Mesothelial cell of epicardium (in vitro differentiated cells): ENCODE data around the gene RFTN1. TPM values are rescaled to one million over a fixed set of nuclear protein-coding genes. Genes with fewer than 3 reads are reported as not detected.

Experiments
- DNase-seq, 2 experiments: peaks; one replicate each; pipeline ENCODE4 v3.0.0; 2021; ENCODE audit warnings: low spot score in 2 of 2; ENCODE audit not compliant: unreplicated experiment in 2 of 2
- H3K27ac Mint-ChIP-seq: 2 replicates; pipeline ENCODE4 v1.8.0; 2021; ENCODE audit warnings: mixed read lengths
- H3K27me3 Mint-ChIP-seq: 2 replicates; pipeline ENCODE4 v1.8.0; 2021; ENCODE audit warnings: low read depth, mixed read lengths
- H3K36me3 Mint-ChIP-seq: 2 replicates; pipeline ENCODE4 v1.8.0; 2021; ENCODE audit warnings: mixed read lengths
- H3K4me1 Mint-ChIP-seq: 2 replicates; pipeline ENCODE4 v1.8.0; 2021; ENCODE audit warnings: mixed read lengths
- H3K4me3 Mint-ChIP-seq: 2 replicates; pipeline ENCODE4 v1.8.0; 2021; ENCODE audit warnings: mild to moderate bottlenecking, moderate library complexity, mixed read lengths
- H3K9me3 Mint-ChIP-seq: 2 replicates; pipeline ENCODE4 v1.8.0; 2021; ENCODE audit warnings: mixed read lengths
- CTCF ChIP-seq: fragments of 200-600 bp; sonication (generic); IDR thresholded peaks from one replicate; pipeline ENCODE4 v1.5.0; 2021; ENCODE audit warnings: antibody characterized with exemption; ENCODE audit not compliant: unreplicated experiment
- total RNA-seq: library from RNA; stranded (reverse); gene quantifications from 3 replicates; pipeline ENCODE4 v1.2.1, GENCODE V29; 2021

RFTN1 gene
- total RNA-seq, 1 donor from 2014 or later, result 10.0 TPM

DNA sequence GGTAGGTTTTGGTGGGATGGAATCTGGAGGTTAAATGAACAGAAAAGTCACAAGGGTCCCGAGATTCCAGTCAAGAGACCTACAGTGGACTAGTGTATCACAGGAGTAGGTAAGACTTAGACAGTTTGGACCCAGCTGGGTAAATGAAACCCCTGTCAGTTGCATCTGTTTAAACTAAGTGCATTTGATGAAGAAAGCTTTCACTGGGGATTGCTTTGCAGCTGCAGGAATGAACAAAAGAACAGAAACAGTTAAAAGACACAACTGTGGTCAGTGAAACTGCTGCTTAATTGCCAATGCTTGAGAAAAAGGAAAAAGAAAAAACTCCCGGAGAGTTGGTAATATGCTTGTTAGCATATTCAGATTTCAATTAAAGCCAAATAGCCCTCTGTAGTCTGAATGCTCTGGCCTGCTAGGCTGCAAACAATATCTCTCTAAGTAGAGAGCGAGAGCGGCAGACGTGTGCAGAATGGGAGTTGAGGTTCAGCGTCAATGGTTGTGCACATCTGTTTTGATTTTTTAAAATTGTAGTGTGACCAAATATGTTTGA, 211.3 kb downstream of the RFTN1 start:
- peaks cover 3% of the 10 kb centered on the region for H3K4me1 Mint-ChIP-seq
- H3K4me3 Mint-ChIP-seq, result no peak overlapping the region
- H3K36me3 Mint-ChIP-seq, result peaks cover 45% of the 10 kb centered on the region
- no peak overlapping the region for H3K27ac Mint-ChIP-seq
- TF ChIP-seq CTCF, result no peak
- no peaks in the 10 kb centered on the region for H3K27me3 Mint-ChIP-seq
- H3K9me3 Mint-ChIP-seq, result peaks cover under 1% of the 10 kb centered on the region
- DNase-seq, result no peak

DNA sequence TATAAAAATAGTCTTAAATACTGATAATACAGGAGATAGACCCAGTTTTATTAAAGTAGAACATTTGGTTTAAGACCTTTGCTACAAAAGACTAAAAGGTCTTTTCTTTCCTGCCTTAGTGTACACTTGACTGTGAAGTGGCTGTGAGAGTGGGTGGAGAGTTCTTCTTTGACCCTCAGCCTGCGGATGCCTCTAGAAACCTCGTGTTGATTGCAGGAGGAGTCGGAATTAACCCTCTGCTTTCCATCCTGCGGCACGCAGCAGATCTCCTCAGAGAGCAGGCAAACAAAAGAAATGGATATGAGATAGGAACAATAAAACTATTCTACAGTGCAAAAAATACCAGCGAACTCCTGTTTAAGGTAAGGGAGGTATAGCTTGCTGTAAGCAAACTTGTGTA, 212.0 kb downstream of the RFTN1 start:
- no peak for DNase-seq
- H3K9me3 Mint-ChIP-seq, result peaks cover 7% of the 10 kb centered on the region
- no peak overlapping the region for H3K27ac Mint-ChIP-seq
- H3K36me3 Mint-ChIP-seq, result peaks cover 48% of the 10 kb centered on the region
- peaks cover 3% of the 10 kb centered on the region for H3K4me1 Mint-ChIP-seq
- H3K27me3 Mint-ChIP-seq, result no peaks in the 10 kb centered on the region
- TF ChIP-seq CTCF, result no peak
- no peak overlapping the region for H3K4me3 Mint-ChIP-seq

DNA sequence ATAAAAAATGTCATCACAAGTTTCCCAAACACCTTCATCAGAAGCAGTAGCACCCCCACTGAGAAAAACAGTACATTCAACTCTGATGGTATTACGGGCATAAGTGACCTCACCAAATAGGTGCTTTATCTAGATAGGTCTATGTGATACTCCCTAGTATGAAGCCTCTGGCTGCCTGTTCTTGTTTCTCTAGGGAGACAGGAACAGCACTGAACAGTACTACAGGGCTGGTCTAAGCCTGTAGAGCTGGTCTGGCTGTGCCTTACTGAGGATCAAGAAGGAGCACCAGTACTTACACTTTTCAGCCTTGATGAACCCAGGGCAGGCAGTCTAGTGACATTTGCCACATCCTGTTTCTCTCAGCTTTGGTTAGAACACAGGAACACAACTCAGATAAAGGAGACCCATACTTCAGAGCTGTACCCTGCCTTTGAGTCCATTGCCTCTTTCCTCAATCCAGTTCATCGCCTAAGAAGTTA, 212.6 kb downstream of the RFTN1 start:
- Mint-ChIP-seq H3K27ac (no peak overlapping the region), H3K4me3 (no peak overlapping the region), H3K9me3 (peaks cover 13% of the 10 kb centered on the region), H3K36me3 (peaks cover 54% of the 10 kb centered on the region), H3K4me1 (peaks cover 3% of the 10 kb centered on the region), H3K27me3 (no peaks in the 10 kb centered on the region)
- no peak for TF ChIP-seq CTCF
- DNase-seq, result no peak

- no peak for DNase-seq
- TF ChIP-seq CTCF, result no peak
- H3K9me3 Mint-ChIP-seq, result peaks cover 19% of the 10 kb centered on the region
- H3K36me3 Mint-ChIP-seq, result peaks cover 58% of the 10 kb centered on the region
- H3K27ac Mint-ChIP-seq, result no peak overlapping the region
- no peak overlapping the region for H3K4me3 Mint-ChIP-seq
- H3K4me1 Mint-ChIP-seq, result peaks cover 3% of the 10 kb centered on the region
- no peaks in the 10 kb centered on the region for H3K27me3 Mint-ChIP-seq
Observed at GRCh38 chr3:16300307-16300706, 213.2 kb downstream of the RFTN1 start.

- Mint-ChIP-seq H3K4me3 (no peak overlapping the region), H3K27ac (no peak overlapping the region), H3K36me3 (peaks cover 58% of the 10 kb centered on the region), H3K9me3 (peaks cover 19% of the 10 kb centered on the region), H3K27me3 (no peaks in the 10 kb centered on the region), H3K4me1 (peaks cover 3% of the 10 kb centered on the region)
- DNase-seq, result no peak
- no peak for TF ChIP-seq CTCF
Observed at GRCh38 chr3:16299746-16300145, 213.8 kb downstream of the RFTN1 start.

GRCh38 chr3:16298891-16299290, 214.6 kb downstream of the RFTN1 start:
- Mint-ChIP-seq H3K4me3 (no peak overlapping the region), H3K27me3 (no peaks in the 10 kb centered on the region), H3K9me3 (peaks cover 20% of the 10 kb centered on the region), H3K36me3 (peaks cover 58% of the 10 kb centered on the region), H3K4me1 (peaks cover 3% of the 10 kb centered on the region), H3K27ac (no peak overlapping the region)
- TF ChIP-seq CTCF, result no peak
- DNase-seq, result no peak
